Stimulated activated CD8-positive, alpha-beta memory T cell treated with anti-CD3 and anti-CD28 coated beads, Interleukin-4, amount 100 ng/mL, for 4 hours (primary cell): ENCODE results near the gene NKG7.

ENCODE experiments used
- DNase-seq, 2 donors: peaks; one replicate each; pipeline ENCODE4 v3.0.0-alpha.2; 2020; ENCODE audit warnings: low read depth in 2 of 2, low spot score in 1 of 2

The NKG7 gene

DNA sequence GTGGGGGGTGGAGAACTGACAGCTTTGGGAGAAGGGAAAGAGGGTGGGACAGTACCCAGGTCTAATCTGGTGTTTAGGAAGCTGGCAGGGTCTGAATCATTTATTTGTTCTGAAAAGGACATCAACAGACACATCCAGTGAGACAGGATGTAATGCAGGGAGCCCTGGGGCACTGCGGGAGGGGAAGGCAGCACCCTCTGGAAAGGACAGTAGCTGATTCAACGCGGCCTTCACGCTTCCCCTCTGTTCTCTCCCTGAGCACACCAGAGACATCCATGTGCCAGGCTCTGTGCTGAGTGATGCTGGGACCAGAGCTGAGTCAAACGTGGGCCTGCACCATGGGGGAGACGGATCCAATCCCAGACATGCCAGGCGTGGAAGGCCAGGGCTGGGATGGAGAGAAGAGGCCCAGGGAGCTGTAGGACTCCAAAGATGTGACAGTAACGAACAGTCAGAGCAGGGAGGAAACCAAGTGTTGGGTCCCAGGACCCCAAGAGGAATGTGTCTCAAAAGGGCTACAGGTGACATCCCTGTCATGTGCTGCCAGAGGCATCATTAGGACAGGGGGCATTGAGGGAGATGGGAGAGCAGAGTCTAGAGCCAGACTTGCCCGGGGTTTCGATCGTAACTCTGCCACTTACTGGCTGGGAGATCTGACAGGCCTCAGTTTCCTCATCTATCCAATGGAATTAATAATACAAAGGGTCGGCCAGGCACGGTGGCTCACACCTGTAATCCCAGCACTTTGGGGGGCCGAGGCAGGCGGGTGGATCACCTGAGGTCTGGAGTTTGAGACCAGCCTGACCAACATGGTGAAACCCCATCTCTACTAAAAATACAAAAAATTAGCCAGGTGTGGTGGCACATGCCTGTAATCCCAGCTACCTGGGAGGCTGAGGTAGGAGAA is 8.0 kb downstream of the NKG7 start:
- no peak for DNase-seq

DNA sequence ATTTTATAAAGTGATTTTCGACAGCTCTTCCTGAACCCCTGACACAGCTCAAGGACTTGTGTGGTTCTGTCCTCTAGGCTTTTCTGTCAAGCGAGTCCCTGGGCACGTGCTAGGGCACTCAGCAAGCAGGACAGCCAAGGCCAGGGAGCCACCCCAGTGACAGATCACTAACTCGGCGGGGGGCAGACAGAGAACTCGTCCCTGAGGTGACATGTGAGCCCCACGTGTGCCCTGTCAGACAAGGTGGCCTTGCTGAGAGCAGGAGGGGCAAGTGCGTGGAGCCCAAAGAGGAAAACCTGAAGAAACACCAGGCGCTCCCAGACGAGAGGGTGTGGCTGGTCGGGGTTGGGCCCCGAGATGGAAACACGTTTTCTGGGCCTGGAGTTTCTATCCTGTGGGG is 11.2 kb downstream of the NKG7 start:
- DNase-seq: no peak

DNA sequence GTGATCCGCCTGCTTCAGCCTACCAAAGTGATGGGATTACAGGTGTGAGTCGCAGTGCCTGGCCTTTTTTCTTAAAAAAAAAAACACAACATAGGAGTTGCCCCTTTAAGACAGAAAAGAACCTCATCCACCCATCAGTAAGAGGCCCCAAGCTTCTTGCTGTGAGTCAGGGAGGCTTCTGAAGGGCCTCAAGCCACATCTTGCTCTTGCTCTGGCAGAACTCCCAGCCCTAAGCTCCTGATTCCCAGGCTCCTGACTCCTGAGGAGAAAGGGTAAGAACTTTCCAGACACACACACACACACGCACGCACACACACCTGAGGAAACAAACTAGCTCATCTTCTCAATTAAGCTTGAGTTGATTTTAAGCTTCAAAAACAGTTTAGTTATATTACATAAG is 13.2 kb downstream of the NKG7 start:
- no peak for DNase-seq

- DNase-seq: no peak
Observed at GRCh38 chr19:51357952-51358351, 14.5 kb downstream of the NKG7 start.

GRCh38 chr19:51356159-51356801 is 16.2 kb downstream of the NKG7 start:
- no peak for DNase-seq

DNA sequence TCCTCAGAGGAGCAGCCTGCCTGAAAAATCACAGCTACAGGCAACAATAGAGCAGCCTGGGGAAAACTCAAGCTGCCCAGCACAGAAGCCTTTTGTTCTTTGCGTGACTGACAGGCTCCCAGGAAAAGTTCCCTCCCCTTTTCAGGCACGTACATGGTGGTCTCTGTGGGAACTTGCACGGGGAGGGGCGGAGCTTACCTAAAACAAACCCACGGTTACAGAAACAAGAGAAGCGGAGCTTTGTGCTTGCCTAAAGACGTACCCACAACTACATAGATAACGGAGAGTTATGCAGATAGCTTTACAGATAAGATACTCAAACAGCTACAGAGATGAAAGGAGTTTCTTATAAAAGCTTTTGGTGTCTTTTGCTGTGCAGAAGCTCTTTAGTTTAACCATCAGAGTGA is 17.7 kb downstream of the NKG7 start:
- no peak for DNase-seq

DNA sequence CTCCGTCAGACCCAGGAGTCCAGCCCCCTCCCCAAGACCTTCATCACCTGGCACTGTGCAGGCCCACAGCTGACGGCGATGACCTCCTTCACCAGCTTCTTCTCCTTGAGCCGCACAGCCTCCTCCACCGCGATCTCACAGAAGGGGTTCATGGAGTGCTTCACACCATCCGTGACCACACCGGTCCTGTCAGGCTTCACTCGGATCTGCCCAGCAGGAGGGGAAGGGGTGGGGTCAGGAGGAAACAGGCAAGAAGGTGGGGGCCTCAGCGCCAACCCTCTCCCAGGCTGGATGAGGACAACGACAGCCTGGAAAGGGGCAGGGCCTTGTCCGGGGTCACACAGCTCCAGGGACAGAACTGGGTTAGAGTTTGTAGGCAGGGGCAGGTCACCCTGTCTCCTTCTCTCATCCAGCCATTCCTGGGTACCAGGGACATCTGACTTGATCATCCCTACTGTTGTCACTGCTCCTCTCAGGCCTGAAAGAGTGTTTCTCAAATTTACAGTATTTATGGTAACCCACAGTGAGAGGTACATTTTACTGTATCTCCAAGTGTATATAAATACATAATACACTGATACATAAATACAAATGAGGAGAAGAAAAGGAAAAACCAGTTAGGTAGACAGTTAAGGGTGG is 18.2 kb downstream of the NKG7 start:
- no peak for DNase-seq

GRCh38 chr19:51352783-51353360 is 19.6 kb downstream of the NKG7 start:
- DNase-seq: no peak

- no peak for DNase-seq
Observed at GRCh38 chr19:51351266-51351990, 21.0 kb downstream of the NKG7 start.

DNA sequence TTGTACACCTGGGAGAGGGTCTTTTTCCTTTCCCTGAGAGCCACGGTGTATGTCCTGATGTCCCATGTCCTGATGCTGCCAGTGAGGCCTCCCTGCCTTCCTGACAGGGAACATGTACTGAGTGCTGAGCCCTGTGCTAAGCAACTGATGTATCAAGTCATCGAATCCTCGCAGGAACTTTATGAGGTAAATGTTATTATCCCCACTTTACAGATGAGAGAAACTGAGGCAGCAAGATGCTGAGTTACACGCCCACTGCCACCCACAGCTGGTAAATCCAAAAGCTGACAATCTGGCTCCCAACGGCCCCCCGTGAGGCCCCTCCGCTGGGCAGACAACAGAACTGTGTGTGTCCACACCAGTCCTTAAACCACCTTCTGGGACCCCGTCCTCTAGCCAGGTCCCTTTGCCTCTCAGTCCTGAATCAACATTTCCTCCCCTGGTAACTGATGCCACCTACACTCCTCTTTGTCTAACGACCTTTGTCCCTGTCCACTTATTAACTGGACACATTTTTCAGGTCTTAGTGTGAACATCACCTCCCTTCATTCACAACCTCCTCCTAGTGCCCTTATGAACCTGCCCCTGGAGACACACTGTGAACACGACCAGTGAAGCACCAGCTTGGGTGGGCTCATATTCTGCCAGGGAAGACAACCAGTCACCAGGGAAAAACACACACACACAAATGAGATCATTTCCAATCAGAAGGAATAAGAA is 25.1 kb downstream of the NKG7 start:
- no peak for DNase-seq

GRCh38 chr19:51346742-51347141 is 25.7 kb downstream of the NKG7 start:
- DNase-seq: no peak

DNA sequence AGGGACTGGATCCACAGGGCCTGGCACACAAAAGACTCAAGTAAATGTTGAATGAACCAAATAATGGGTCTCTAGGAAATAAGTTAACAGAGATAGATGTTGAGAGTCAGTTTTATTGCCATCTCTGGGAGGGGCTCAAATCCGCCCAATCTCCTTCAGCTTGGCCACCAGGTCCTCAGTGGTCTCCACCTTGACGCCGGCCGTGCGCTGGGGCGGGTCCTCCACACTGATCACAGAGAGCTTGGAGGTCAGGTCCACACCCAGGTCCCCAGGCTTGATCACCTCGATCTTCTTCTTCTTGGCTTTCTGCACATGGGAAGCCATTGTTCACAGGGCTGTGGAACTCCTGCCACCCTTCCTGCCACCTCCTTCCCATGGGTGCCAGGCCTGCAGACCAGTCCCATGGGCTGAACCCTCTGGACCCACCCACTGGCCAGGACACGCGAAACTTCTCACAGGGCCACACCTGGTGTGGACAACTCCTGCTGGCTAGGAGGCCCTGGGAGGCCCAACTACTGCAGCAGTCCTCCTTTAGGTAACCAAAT is 27.3 kb downstream of the NKG7 start:
- DNase-seq: no peak

DNA sequence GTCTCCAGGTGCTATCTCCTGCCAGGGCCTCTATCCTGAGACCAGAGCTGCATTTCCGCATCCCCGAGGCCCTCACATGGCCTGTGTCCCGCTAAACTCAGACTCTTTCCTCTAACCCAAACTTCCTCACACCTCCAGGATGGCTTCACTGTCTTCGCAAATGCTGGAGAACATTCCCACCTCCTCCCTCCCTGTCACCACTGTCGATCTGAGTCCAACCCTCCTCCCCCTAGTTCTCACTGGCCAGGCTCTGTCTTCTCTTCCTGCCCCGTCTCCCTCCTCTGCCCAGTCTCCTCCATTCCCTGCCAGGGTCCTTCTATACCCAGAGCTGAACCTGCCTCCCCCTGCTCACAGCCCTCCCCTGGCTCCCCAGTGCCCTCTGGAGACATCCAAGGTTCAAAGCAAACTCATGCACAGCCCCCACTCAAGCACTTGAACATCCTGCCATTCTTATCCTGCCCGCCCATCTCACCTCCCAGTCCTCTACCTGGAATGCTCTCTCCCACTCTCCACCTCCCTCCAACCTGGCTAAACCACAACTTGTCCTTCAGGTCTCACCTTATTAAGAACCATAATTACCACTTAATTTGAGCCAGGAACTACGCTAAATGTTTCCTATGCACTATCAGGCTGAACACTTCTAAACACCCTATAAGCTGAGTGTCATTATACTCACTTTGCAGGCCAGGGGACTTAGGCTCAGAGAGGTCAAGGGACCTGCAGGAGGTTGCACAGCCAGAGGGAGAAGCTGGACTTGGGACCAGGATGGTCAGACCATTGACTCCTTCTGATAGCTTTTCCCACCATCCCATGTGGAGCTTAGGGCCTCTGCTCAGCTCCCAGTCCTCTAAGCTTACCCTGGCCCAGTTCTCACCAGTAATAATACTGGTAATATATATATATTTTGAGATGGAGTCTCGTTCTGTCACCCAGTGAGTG is 29.6 kb downstream of the NKG7 start:
- no peak for DNase-seq

DNA sequence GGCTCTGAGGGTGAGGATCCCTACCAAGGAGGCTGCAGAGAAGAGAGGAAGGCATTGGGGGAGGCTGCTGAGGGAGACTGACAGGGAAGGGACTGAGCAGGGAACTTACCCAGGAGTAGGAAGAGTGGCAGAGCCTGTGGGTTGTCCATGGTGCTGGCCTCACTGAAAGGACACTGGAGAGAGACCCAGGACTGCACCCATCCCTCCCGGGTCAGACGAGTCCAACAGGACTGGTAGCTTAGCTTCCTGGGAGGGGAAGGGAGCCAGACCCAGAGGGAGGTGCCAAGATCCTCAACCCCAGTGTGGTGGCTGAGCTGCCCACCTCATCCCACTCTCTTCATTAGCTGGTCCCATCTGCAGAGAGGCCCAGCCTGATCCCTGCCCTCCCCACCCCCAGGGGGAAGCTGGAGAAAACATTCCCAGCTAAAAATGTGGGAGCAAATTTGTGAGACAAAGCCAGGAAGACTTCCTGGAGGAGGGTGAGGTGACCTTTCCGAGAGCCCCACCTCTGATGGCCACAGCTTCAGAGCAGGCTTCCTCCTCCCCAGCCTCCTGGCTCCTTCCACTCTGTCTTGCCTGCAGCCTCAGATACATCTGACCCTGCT is 30.4 kb downstream of the NKG7 start, which contains the start of gene VSIG10L:
Gene VSIG10L (minus strand): TSS at position 164 of the 605 bp plus-strand sequence. CDS start 15 bp downstream, at position 149.
- DNase-seq: no peak

GRCh38 chr19:51341066-51341465 is 31.4 kb downstream of the NKG7 start:
- DNase-seq: no peak

- DNase-seq: peak; percentile 86 to 91
Observed at GRCh38 chr19:51339687-51340656, 32.5 kb downstream of the NKG7 start.

DNA sequence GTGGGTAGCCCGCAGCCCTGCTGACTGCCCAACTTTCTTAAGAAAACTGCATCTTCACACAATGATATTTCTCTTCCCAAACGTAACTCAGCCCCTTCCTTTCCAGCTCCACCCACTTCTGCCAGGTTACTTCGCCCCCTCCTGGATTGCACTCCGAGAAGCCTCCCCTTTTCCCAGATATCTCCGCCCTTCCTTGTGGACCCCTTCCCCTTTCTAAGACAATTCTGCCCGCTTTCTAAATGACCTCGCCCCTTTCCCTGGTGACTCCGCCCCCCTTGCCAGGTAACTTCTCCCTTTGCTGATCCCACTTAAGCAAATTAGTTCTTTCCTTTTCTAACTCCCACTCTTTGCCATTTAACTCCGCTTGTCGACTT is 33.2 kb downstream of the NKG7 start:
- no peak for DNase-seq
